Activated CD4-positive, alpha-beta T cell treated with anti-CD3 and anti-CD28 coated beads, Interleukin-2, amount 10 ng/mL, durations not matched to agents 7 days and 5 days (primary cell): ENCODE data around the gene F12. TPM values are rescaled to one million over a fixed set of nuclear protein-coding genes. Genes with fewer than 3 reads are reported as not detected.
A peak's percentile ranks its signal among the peaks of the same experiment; 100 is the strongest.

Experiments used
- CTCF ChIA-PET: fragments of 350-600 bp; sonication (Branson Sonifier 250); formaldehyde crosslinking; loops from one replicate; lab custom pipeline; 2021; ENCODE audit warnings: antibody characterized with exemption; lab: Charles Lee
- POLR2A ChIA-PET: fragments of 350-600 bp; sonication (Branson Sonifier 250); formaldehyde crosslinking; loops from one replicate; lab custom pipeline; 2021; ENCODE audit warnings: antibody characterized with exemption; lab: Charles Lee
- DNase-seq: peaks from one replicate; pipeline ENCODE4 v3.0.0-alpha.2; 2020
- H3K27ac Mint-ChIP-seq: one replicate; pipeline ENCODE4 v1.8.0; 2021; ENCODE audit warnings: mild to moderate bottlenecking, moderate library complexity, mixed read lengths
- H3K27me3 Mint-ChIP-seq: one replicate; pipeline ENCODE4 v1.8.0; 2021; ENCODE audit warnings: mixed read lengths
- H3K36me3 Mint-ChIP-seq: one replicate; pipeline ENCODE4 v1.8.0; 2021; ENCODE audit warnings: low read depth, mixed read lengths
- H3K4me1 Mint-ChIP-seq: one replicate; pipeline ENCODE4 v1.8.0; 2021; ENCODE audit warnings: mixed read lengths
- H3K4me3 Mint-ChIP-seq: one replicate; pipeline ENCODE4 v1.8.0; 2021; ENCODE audit warnings: mild to moderate bottlenecking, moderate library complexity, mixed read lengths
- H3K9me3 Mint-ChIP-seq: one replicate; pipeline ENCODE4 v1.8.0; 2021; ENCODE audit warnings: mixed read lengths
- total RNA-seq, 2 experiments: library from RNA; stranded (reverse); gene quantifications; one replicate each; pipeline ENCODE4 v1.2.3, GENCODE V29; 2021

The F12 gene
- total RNA-seq, result under 1 TPM; 0.22 to 0.60 TPM

- ChIA-PET CTCF (interaction anchor here (1.1 to 53.2 kb wide), 5 partner anchors 14 to 100 kb away, joined by 3 to 1643 read pairs (median 19); partner anchors contain the start of genes DBN1, GRK6 and PRR7), POLR2A (no interaction called here)
- Mint-ChIP-seq H3K4me3 (no peak within 1 kb of the TSS), H3K27me3 (peaks cover 6% of the 10 kb centered on the region), H3K36me3 (no peaks in the 10 kb centered on the region), H3K9me3 (no peaks in the 10 kb centered on the region), H3K27ac (no peak within 1 kb of the TSS), H3K4me1 (peaks cover 48% of the 10 kb centered on the region)
- no peak for DNase-seq
Observed at GRCh38 chr5:177409043-177409801, at the start of gene F12. F12 (minus strand) TSS chr5:177409564; CDS start chr5:177409527, 37 bp downstream.

- Mint-ChIP-seq H3K9me3 (no peaks in the 10 kb centered on the region), H3K27me3 (peaks cover 1% of the 10 kb centered on the region), H3K4me3 (no peak overlapping the region), H3K36me3 (no peaks in the 10 kb centered on the region), H3K4me1 (peaks cover 29% of the 10 kb centered on the region), H3K27ac (no peak overlapping the region)
- CTCF ChIA-PET, result interaction anchor here (1.9 to 46.8 kb wide), 4 partner anchors 11 to 50 kb away, joined by 4 to 1643 read pairs (median 38); partner anchors contain the start of genes F12, GRK6, PFN3 and PRR7
- POLR2A ChIA-PET, result interaction anchor here (0.7 kb wide), 1 partner anchor 69 kb away, joined by 4 read pairs; no protein-coding TSS in a partner anchor
- DNase-seq, result no peak
Observed at GRCh38 chr5:177458912-177459350, 49.6 kb upstream of the F12 start.

- no peaks in the 10 kb centered on the region for H3K9me3 Mint-ChIP-seq
- H3K4me1 Mint-ChIP-seq, result peaks cover 37% of the 10 kb centered on the region
- ChIA-PET POLR2A (no interaction called here), CTCF (interaction anchor here (0.8 to 46.8 kb wide), 14 partner anchors 10 to 154 kb away, joined by 3 to 1643 read pairs (median 4); partner anchors contain the start of genes F12, GRK6, PFN3 and PRELID1)
- H3K27me3 Mint-ChIP-seq, result peaks cover 10% of the 10 kb centered on the region
- H3K4me3 Mint-ChIP-seq, result no peak overlapping the region
- H3K27ac Mint-ChIP-seq, result no peak overlapping the region
- H3K36me3 Mint-ChIP-seq, result no peaks in the 10 kb centered on the region
- no peak for DNase-seq
Observed at GRCh38 chr5:177457852-177458681, 48.7 kb upstream of the F12 start.

GRCh38 chr5:177456976-177457851 is 47.9 kb upstream of the F12 start:
- H3K9me3 Mint-ChIP-seq, result no peaks in the 10 kb centered on the region
- H3K27me3 Mint-ChIP-seq, result peaks cover 11% of the 10 kb centered on the region
- CTCF ChIA-PET, result interaction anchor here (0.6 to 46.8 kb wide), 19 partner anchors 8 to 154 kb away, joined by 3 to 1643 read pairs (median 4); partner anchors contain the start of genes F12, GRK6, PFN3 and PRELID1
- peak overlapping the region; percentile 51 for H3K4me3 Mint-ChIP-seq
- DNase-seq, result peak; percentile 62
- peaks cover 35% of the 10 kb centered on the region for H3K4me1 Mint-ChIP-seq
- no peak overlapping the region for H3K27ac Mint-ChIP-seq
- no peaks in the 10 kb centered on the region for H3K36me3 Mint-ChIP-seq
- POLR2A ChIA-PET, result interaction anchor here (0.6 kb wide), 1 partner anchor 58 kb away, joined by 3 read pairs; no protein-coding TSS in a partner anchor

GRCh38 chr5:177456591-177456964 is 47.2 kb upstream of the F12 start:
- no peak for DNase-seq
- H3K27ac Mint-ChIP-seq, result peak overlapping the region; percentile 41
- POLR2A ChIA-PET, result no interaction called here

GRCh38 chr5:177455661-177456590 is 46.6 kb upstream of the F12 start:
- peaks cover 11% of the 10 kb centered on the region for H3K27me3 Mint-ChIP-seq
- peaks cover 28% of the 10 kb centered on the region for H3K4me1 Mint-ChIP-seq
- POLR2A ChIA-PET, result interaction anchor here (1.2 kb wide), 1 partner anchor 67 kb away, joined by 4 read pairs; no protein-coding TSS in a partner anchor
- no peaks in the 10 kb centered on the region for H3K9me3 Mint-ChIP-seq
- DNase-seq, result peak; percentile 95
- H3K4me3 Mint-ChIP-seq, result peak overlapping the region; percentile 74
- CTCF ChIA-PET, result interaction anchor here (0.6 to 46.8 kb wide), 34 partner anchors 7 to 348 kb away, joined by 3 to 1643 read pairs (median 5); partner anchors contain the start of genes DDX41, F12, GRK6 and PDLIM7
- H3K27ac Mint-ChIP-seq, result peak overlapping the region; percentile 82
- H3K36me3 Mint-ChIP-seq, result no peaks in the 10 kb centered on the region

More at GRCh38 chr5:177456591-177456964, 47.2 kb upstream of the F12 start:
- Mint-ChIP-seq H3K27me3 (peaks cover 11% of the 10 kb centered on the region), H3K4me1 (peaks cover 31% of the 10 kb centered on the region), H3K4me3 (peak overlapping the region; percentile 74), H3K36me3 (no peaks in the 10 kb centered on the region), H3K9me3 (no peaks in the 10 kb centered on the region)
- CTCF ChIA-PET, result interaction anchor here (0.6 to 46.8 kb wide), 12 partner anchors 8 to 153 kb away, joined by 3 to 1643 read pairs (median 7); partner anchors contain the start of genes F12, GRK6, PFN3 and PRELID1

- peak; percentile 91 for DNase-seq
- Mint-ChIP-seq H3K27me3 (peaks cover 11% of the 10 kb centered on the region), H3K4me3 (peak overlapping the region; percentile 61), H3K9me3 (no peaks in the 10 kb centered on the region), H3K4me1 (peaks cover 28% of the 10 kb centered on the region), H3K27ac (peak overlapping the region; percentile 68), H3K36me3 (no peaks in the 10 kb centered on the region)
- CTCF ChIA-PET, result interaction anchor here (0.6 to 46.8 kb wide), 34 partner anchors 8 to 348 kb away, joined by 3 to 1643 read pairs (median 4); partner anchors contain the start of genes DDX41, F12, GRK6 and PDLIM7
- POLR2A ChIA-PET, result interaction anchor here (1.2 kb wide), 1 partner anchor 66 kb away, joined by 4 read pairs; no protein-coding TSS in a partner anchor
Observed at GRCh38 chr5:177455036-177455660, 45.8 kb upstream of the F12 start.

- POLR2A ChIA-PET, result interaction anchor here (0.6 to 1.2 kb wide), 2 partner anchors 9 to 65 kb away, joined by 3 to 4 read pairs; no protein-coding TSS in a partner anchor
- Mint-ChIP-seq H3K4me3 (peak overlapping the region; percentile 68), H3K27ac (peak overlapping the region; percentile 68), H3K4me1 (peaks cover 28% of the 10 kb centered on the region), H3K36me3 (no peaks in the 10 kb centered on the region), H3K9me3 (no peaks in the 10 kb centered on the region), H3K27me3 (peaks cover 11% of the 10 kb centered on the region)
- peak; percentile 90 for DNase-seq
- CTCF ChIA-PET, result interaction anchor here (0.6 to 46.8 kb wide), 33 partner anchors 9 to 326 kb away, joined by 3 to 1643 read pairs (median 5); partner anchors contain the start of genes B4GALT7, DDX41, DOK3 and F12
Observed at GRCh38 chr5:177454397-177455035, 45.2 kb upstream of the F12 start.

- no peak for DNase-seq
- Mint-ChIP-seq H3K9me3 (no peaks in the 10 kb centered on the region), H3K27ac (peak overlapping the region; percentile 68), H3K27me3 (peaks cover 11% of the 10 kb centered on the region), H3K4me3 (peak overlapping the region; percentile 68), H3K4me1 (peaks cover 28% of the 10 kb centered on the region), H3K36me3 (no peaks in the 10 kb centered on the region)
- ChIA-PET POLR2A (interaction anchor here (0.6 kb wide), 1 partner anchor 9 kb away, joined by 3 read pairs; no protein-coding TSS in a partner anchor), CTCF (interaction anchor here (0.6 to 46.8 kb wide), 21 partner anchors 9 to 145 kb away, joined by 3 to 1643 read pairs (median 9); partner anchors contain the start of genes B4GALT7, DDX41, DOK3 and F12)
Observed at GRCh38 chr5:177453852-177454396, 44.6 kb upstream of the F12 start.
